HFF-Myc (cell line): ENCODE measurements around the gene PALM2AKAP2.

Experiments used
- DNase-seq: peaks from one replicate; pipeline ENCODE4 v3.0.0-alpha.2; 2011; ENCODE audit warnings: low read depth; ENCODE audit errors: extremely low read depth
- H3K4me3 ChIP-seq: replicated peaks from 2 replicates; pipeline ENCODE4 v1.5.1; 2011; ENCODE audit warnings: low read depth, mild to moderate bottlenecking, control low read depth, low read length
- CTCF ChIP-seq: IDR thresholded peaks from 2 replicates; pipeline ENCODE4 v1.5.1; 2012; ENCODE audit warnings: mild to moderate bottlenecking, low read depth, low read length, control low read depth; ENCODE audit errors: missing control alignments

PALM2AKAP2 gene

GRCh38 chr9:109759589-109759988 is 20.4 kb upstream of the PALM2AKAP2 start:
- no peak overlapping the region for H3K4me3 ChIP-seq
- DNase-seq = no peak
- TF ChIP-seq CTCF = no peak

- no peak overlapping the region for H3K4me3 ChIP-seq
- no peak for TF ChIP-seq CTCF
- no peak for DNase-seq
These were observed 14.7 kb upstream of the PALM2AKAP2 start for GRCh38 chr9:109765278-109765677.

- no peak for TF ChIP-seq CTCF
- H3K4me3 ChIP-seq = no peak overlapping the region
- DNase-seq = no peak
These were observed 14.2 kb upstream of the PALM2AKAP2 start for GRCh38 chr9:109765830-109766229.

GRCh38 chr9:109766351-109766750 is 13.6 kb upstream of the PALM2AKAP2 start:
- no peak for DNase-seq
- no peak for TF ChIP-seq CTCF
- no peak overlapping the region for H3K4me3 ChIP-seq

- no peak for TF ChIP-seq CTCF
- H3K4me3 ChIP-seq = no peak overlapping the region
- DNase-seq = no peak
These were observed 12.6 kb upstream of the PALM2AKAP2 start for GRCh38 chr9:109767404-109767803.

GRCh38 chr9:109767814-109768213 is 12.2 kb upstream of the PALM2AKAP2 start:
- no peak for DNase-seq
- H3K4me3 ChIP-seq = no peak overlapping the region
- no peak for TF ChIP-seq CTCF

GRCh38 chr9:109769250-109769649 is 10.7 kb upstream of the PALM2AKAP2 start:
- no peak overlapping the region for H3K4me3 ChIP-seq
- TF ChIP-seq CTCF = no peak
- no peak for DNase-seq
